NCI-H2227 treated with DMSO at 0.1 percent for 48 hours (cell line): ENCODE data around the gene FNDC5.
A peak's percentile ranks its signal among the peaks of the same experiment; 100 is the strongest.

Source experiments
- DNase-seq: peaks from one replicate; lab custom pipeline; 2025; lab: John Stamatoyannopoulos, UW

The FNDC5 gene

DNA sequence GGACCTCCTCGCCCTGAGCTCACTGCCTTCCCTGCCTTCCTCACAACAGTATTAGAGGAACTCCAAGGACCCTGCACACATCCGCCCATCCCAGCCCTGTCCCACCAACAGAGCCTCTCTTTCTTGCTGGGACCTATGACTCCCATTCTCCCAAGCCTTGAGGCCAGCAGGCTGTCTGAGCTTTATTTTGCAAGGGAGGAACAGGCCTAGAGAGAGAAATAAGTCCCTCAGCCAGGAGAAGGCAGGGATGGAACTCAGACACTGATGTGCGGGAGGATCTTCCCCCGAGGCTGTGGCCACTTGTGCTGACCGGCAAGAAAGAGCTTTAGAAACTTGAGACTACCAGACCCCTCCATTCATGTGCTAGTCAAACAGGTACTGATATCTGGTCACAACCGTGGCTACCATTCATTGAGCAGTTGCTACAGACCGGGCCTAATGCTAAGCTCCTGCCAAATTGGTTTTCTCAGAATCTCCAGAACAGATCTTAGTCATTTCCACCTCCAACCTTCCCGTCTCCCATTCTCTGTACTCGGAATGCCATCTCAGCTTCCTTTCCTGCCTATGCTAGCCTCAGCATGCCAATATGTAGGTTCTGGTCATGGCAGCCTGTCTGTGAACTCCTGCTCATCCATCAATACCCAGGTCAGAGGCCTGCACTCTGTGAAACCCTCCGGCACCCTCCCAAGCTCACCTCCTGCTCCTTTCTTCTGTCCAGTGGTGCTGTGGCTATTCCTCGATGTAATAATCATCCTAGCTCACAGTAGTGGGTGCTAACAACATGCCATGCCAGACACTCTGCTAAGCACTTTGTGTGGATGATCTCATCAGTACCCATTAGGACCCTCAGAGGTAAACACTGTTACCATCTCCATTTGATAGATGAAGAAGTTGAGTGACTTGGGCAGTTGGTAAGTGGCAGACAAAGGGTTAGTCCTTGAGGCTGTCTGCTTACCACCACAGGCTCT, 26.7 kb upstream of the FNDC5 start:
- no peak for DNase-seq

DNA sequence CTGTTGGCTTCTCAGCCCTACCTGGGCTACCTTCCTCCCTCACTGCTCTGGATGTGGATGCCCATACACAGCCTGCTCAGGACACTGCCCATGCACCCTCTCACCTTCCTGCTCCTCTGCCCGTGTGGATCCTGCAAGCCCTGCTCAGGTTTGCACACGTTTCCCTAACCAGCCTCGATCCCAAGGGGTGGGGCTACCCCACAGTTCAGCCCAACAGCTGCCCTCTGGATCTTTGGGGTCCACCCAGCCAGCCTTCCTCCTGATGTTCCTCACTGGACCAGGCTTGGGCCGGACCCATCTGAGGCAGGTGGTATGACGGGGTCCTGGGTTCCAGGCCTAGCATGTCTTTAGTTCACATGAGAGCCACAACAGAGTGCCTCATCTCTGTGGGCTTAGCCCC, 25.7 kb upstream of the FNDC5 start:
- DNase-seq, result no peak

DNA sequence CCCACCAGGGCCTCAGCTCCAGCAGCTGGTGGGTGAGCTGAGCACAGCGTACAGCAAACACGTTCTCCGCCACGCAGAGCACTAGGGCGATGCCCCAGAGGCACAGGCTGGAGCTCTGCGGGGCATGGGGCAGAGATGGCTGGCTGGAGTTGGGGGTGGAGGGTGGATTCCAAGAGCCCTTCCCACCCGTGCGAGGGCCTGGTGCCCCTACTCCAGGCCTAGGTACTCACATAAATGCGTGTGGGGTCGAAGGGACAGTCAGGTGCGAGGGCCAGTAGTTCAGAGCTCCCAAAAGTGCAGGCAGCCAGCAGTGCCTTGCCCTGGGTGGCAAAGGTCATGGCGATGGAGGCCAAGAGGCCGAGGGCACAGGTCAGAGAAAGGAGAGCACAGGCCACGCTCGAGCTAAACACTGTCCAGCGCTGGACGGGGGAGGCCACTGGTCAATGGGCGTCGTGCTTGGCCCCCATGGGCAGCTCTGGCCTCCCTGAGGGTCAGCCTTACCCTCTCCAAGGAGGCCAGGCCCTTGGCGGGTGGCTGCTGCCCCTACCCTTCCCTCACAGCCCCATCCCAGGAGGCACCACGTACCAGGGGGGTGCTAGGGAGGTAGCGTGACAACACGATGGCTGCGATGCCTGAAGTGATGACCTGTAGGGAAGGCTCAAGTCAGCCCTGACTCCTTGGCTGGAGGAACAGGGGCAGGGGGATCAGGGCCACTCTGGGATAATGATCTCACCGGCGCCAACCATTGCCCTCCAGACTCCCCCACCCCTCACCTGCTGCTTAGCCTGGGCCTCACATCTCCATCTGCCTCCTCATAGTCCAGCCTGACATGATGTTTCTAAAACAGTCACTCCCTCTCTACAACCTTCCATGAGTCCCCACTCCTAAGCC, 24.9 kb upstream of the FNDC5 start:
- no peak for DNase-seq

DNA sequence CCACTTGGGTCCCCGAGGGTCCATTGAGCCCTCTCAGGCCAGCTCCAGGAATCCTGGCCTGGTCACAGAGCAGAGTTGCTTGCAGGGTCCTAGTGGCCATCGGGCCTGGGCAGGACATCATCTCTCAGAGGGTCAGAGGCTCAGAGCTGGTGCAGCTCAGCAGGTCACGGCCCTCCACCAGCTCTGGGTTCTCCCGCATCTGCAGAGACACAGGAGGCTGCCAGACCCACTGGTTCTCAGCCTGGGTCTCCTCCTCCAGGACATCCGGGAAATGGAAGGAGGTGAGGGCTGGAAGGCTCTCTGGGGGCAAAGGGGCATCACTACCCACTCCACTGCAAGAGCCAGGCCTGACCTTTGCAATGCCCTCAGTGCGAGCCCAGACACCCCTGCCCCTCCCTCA, 24.0 kb upstream of the FNDC5 start:
- DNase-seq, result no peak

DNA sequence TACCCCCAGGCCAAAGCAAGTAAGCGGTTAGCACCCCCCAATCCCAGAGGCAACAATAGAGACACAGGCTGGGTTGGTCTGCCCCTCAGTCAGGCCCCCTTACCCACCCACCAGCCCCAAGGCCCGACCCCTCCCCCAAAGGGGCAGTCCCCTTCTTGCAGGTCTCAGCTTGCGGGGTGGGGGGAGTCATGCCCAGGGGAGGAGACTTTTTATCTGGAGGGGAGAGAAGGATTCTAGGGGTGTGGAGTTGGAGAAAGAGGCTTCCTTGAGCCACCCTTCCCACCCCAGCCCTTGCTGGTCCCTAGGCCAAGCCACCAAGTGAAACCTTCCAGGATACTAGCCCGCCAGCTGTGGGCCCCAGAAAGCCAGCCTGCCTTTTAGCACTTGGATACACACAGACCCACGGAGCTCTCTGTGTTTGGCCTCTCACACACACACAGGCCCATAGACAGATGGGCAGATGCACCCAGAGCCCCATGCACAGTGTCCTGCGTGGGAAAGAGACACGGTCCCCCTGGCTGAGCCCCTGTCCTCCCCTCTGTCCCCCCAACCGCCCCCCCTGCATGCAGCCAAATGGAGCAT, 23.4 kb upstream of the FNDC5 start:
- no peak for DNase-seq

DNA sequence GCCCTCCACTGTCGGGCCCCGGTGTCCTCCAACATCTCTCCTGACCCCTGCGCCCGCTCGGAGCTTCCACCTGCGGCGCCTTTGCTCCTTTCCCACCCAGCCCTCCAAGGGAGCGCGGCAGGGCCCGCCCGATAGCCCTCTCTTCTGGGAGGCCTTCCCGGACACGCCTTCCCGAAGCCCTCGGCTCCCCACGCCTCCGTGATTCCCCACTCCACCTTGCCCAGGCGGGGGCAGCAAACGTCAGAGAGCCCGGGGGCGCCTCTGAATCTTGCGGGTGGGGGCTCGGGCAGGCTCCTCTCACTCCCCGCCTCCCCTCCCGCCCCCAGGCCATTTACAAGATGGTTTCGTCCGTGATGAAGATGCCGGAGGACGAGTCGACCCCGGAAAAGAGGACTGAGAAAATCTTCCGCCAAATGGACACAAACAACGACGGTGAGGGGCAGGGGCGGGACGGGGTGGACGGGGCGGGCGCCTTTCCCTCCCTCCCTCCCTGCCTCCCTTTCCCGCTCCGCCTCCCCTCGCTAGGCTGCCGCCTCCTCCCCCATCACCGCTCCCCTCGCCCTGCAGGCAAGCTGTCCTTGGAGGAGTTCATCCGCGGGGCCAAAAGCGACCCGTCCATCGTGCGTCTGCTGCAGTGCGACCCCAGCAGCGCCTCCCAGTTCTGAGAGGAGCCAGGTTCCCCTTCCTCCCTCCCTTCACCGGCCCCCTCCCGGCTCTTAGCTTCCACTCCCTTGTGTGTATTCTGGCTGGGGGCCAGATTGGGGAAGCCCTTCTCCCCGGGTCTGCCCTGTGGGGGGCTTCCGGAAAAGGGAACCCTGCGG, 22.7 kb upstream of the FNDC5 start:
- DNase-seq, result peak; percentile 66

DNA sequence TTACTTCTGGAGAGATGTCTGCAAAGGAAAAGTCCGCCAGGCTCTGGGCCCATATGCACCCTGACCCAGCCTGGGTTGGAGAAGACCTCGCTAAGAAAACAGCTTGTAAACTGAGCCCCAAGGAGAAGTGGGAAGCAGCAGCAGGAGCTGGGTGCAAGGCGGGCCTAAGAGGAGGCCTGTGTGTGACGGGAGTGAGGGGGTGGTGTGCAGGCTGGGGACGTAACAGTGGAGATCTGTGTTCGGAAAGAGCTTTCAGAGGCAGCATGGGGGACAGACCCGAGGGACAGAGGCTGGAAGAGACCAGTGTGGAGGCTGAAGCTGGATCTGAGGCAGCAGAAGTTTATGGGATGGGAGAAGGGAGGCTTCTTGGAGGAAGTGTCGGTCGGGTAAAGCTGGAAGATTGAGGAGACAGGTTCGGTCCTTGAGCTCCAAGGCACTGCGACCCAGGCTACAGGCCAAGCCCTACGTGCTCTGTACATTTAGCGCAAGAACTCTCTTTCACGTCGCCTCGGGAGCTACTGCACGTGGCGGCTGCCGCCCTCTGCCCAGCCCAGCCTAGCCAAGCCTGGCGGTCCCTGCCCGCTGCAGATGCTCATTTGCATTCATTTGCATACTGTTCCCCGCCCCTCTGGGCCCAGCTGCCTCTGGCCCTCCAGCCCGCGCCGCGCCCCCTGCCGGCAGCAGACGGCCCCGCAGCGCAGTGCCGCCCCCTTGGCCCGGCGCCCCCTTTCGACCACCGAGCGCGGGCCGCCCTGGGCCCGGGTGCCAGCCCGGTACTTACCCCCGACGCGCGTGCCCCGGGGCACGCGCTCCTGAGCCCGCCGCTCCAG, 21.9 kb upstream of the FNDC5 start:
- DNase-seq, result peak; percentile 33

DNA sequence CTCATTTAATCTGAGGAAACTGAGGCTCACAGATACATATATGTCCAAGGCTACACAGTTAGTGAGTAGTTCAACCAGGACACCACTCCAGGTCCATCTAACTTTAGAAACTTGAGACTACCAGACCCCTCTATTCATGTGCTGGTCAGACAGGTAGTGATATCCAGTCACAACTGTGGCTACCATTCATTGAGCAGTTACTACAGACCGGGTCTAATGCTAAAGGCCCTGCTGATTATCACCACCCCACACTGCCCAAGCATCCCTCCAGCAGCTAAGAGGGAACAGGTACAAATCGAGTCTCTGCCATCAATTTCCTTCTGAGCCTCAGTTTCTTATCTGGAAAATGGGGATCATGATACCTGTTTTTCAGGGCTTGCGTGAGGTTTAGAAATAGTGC, 20.9 kb upstream of the FNDC5 start:
- no peak for DNase-seq

DNA sequence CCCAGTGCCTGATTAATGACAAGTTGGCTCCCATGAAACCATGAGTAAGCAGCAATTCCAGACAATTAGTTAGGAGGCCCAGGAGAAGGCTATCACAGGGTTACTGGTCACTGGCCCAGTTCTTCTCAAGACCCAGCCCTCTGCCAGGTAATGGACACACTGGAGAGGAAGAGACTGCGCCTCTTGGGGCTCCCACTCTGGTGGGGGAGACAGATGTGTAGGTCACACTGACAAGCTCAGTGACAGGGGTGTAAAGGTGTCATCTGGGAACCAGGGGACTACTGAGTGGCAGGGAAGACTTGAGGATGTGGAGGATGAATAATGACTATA, 20.5 kb upstream of the FNDC5 start:
- no peak for DNase-seq

DNA sequence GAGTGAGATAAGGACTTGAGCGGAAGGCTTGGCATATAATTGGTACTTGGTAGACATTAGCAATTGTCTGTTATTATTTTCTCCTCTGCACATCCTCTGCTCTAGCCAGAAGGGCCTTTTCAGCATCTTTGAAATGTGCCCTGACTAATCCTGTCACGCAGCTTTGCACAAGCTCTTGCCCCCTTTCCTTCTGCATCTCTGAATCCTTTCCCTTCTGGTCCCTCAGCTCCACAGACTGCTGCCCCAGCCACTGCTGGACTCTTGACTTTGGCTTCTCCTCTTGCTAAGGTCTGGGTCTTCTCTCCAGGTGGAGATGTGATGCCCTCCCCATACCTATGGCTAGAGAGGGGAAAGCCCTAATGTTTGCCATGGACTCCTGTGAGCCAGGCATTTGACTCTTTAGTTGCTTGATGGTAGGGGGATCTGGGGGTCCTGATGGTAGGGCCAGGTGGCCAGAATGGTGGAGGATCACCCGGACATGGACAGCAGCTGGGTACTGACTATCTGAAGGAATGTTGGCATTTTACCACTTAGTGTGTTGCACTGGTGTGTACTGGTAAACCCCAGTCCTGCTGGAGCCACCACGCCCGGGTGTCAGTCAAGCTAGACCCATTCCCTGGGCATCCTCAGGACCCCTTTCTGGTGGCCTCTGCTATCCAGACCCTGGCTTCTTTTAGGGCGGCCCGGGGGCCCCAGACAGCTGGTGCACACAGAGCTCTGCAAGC, 20.0 kb upstream of the FNDC5 start:
- DNase-seq, result peak; percentile 94

DNA sequence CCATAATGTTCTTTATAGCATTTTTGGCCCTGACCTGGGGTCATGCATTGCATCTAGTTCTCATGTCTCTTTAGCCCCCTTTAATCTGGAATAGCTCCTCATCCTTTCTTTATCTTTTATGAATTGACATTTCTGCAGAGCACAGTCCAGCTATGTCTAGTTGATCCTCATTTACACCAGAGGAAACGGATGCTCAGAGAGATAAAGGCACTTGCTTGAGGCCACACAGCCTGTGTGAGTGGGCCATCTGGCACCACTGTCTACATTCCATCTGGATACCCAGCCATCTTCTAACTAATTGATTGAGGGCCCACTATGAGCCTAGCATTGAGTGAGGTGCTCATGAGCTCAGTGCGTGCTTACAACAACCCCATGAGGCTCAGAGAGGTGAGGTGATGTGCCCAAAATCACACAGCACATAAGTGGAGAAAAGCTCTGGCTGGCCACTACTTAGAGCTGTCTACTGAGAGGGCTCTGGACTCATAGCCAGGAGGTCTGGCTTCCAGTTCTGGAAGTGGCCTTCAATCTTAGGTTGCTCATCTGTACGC, 19.1 kb upstream of the FNDC5 start:
- DNase-seq, result no peak

DNA sequence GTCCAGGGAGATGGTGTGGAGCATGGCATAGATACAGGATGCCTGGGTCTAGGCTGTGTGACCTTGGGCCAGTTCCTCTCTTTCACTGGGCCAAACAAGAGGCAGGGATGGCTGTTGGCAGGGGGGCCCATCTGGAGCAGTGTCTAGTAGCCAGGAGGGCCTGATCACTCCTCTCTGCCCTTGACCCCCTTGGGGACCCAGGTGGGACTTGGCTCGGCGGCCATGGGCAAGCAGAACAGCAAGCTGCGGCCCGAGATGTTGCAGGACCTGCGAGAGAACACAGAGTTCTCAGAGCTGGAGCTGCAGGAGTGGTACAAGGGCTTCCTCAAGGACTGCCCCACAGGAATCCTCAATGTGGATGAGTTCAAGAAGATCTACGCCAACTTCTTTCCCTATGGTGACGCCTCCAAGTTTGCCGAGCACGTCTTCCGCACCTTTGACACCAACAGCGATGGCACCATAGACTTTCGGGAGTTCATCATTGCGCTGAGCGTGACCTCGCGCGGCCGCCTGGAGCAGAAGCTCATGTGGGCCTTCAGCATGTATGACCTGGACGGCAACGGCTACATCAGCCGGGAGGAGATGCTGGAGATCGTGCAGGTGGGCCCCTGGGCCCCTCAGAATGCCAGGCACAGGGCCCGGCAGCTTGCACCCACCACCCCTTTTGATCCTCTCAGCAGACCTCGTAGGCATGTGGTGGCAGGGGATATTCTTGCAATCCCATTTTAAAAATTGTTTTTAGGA, 18.1 kb upstream of the FNDC5 start:
- DNase-seq, result no peak

DNA sequence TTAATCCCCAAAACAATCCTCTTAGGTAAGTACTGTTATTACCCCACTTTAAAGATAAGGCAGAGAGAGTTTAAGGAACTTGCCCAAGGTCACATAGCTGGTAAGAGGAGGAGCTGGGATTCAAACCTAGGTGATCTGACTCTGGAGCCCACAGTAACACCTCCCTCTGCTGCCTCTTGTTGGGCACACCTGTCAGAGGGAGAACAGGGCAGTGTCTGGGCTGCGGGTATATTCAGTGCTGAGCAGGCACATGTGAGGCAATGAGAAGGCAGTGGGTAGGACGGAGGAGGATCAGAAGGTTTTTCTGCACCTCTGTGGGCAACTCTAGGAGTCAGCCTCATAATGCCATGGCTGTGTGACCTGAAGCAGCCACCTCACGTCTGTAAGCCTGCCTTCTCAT, 17.4 kb upstream of the FNDC5 start:
- DNase-seq, result no peak

DNA sequence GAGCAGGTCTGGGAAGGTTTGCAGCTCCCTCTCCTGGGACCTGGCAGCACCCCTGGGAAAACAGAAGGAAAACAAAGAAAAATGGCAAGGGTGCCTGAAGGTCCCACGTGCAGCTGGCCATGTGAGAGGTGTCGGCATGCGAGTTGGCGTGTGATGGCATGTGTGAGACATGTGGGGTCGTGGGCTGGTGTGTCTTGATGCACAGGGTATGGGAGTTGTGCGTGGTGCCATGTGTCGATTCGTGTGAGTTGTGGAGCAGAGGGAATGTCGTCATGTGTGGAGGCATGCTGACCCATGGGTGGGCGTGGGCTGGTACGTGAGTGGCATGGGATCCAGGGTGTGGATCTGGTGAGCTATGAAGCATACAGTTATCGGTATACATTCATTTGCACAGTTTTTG, 16.9 kb upstream of the FNDC5 start:
- DNase-seq, result no peak

DNA sequence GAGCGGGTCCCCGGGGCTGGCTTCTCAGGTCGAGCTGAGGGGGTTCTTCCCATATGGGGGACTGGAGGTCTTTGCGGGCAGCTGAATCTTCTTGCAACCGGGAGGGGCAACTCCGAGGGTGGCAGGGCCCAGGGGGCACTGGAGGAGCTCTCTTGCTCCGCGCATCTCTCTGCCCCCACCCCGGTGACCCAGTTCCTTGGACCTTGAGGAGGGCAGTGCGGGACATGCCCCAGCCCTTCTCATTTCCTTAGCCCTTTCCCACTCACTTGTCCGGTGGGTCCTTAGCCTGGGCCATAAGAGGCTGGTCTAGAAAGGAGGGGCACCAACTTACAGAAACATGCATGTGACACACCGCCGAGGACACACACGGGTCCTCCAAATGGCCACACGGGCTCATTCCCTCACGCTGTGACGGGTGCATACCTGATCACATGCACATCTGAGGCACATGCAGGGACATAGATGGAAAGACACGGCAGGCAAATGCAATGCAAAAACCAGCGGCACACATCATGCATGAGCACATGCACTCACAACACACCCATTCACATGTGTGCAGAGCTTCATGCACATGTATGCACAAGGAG, 16.2 kb upstream of the FNDC5 start:
- DNase-seq, result no peak

DNA sequence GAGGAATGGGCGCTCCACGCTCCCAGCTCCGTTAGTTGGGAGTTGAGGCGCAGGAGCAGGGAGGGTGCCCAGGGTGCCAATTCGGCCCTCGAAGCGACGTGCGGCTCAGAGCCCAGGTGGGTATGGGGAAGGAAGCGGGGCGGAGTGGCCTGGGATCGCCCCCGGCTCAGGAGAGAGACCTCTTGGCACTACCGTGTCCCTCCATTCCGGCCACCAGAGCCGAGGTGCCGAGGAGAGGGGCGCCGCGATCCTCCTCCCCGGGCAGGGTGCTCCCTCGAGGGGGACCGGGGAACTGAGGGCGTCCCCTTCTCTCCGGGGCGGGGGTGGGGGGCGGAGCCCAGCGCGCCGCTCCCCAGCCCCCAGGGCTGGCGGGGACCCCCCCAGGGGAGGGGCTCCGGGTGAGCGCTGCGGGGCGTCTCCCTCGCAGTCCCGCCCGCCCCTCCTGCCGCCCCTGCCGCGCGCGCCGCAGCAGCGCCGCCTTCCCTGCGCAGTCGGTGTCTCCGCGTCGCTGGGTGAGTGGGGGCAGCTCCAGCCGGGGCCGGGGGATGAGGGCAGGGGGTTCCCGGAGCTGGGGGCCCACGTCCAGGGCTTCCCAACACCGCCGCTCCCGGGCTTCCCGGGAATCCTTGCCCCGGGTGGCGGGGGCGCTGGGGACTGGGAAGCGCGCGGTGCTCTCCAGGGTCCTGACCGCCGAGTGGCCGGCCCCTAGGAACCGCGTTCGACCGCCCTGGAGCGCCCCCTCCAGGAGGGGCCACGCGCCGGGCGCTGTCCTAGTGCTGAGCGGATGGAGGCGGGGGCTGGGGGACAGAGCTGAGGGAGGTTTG, 15.5 kb upstream of the FNDC5 start, which contains the start of gene HPCA:
TSS of gene HPCA (plus strand) at position 488 of the 824 bp plus-strand sequence. CDS start 2,408 bp downstream, outside the sequence.
- no peak for DNase-seq

DNA sequence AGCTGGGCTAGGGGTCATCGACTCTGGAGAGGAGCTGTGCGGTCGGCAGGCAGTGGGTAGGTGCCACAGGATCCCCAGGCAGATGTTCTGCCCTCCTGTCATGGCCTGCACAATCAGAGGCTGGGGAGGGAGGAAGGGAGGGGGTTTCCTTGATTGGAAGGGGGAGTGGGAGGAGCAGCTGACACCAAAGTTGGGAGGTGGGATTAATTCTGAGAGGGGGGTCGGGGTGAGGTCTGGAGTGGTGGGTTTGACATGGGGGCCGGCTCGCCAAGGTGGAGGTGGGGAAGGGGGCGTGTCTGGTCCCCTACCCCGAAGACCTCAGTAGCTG, 14.9 kb upstream of the FNDC5 start:
- no peak for DNase-seq

DNA sequence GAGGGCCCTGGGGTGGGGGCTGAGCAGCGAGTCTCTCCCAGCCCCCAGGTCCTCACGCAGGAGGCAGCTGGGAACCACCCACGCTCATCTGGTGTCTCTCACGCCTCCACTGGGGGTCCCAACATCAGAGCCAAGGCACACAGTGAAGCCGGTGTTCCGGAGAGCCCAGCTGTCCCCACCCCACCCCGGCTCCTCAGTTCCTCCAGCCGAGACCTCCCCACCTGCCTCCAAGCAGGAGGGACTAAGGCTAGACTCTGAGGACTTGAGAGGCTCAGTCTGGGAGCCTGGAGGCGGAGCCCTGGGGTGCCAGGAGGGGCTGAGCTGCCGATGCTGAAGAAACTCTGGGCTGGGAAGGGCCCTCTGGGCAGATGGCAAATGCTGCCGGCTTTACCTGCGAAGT, 14.0 kb upstream of the FNDC5 start:
- DNase-seq, result no peak
